ENCODE measurements around the gene PSMB7.

PSMB7 gene
- 38.3 to 76.4 (median 56.5) reads per million in 18 experiments for total RNA-seq

GRCh38 chr9:124415102-124415851 is at the start of gene PSMB7:
TSS of gene PSMB7 (minus strand) at chr9:124415442. CDS start at chr9:124415425, 17 bp downstream.
- peak; percentile 98 to 99 for DNase-seq

GRCh38 chr9:124462739-124463138 is 47.5 kb upstream of the PSMB7 start:
- DNase-seq, result no peak

GRCh38 chr9:124458441-124458840 is 43.2 kb upstream of the PSMB7 start:
- no peak for DNase-seq

DNA sequence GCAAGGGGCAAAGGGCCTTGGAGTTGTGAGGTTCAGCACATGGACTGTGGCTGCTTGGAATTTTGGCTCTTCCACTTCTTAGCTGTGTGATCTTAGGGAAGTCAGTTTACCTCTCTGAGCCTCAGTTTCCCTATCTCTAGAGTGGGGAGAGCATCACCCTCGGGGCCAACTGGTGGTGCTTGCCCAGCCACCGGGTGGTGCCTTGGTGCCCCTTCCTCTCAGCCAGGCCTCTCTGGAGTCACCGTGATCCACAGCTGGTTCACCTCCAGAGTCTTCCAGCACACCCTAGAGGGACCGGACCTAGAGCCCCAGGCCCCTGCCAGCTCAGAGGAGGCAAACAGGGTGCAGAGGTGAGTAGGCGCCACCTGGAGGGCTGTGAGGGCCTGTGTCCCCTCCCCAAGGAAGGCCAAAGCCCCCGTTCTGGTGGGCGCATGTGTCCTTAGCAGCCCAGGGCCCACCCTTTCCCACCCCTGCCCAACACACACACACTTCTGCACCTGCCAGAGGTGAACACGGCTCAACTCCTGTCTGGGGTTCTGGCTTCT is 42.7 kb upstream of the PSMB7 start:
- DNase-seq, result no peak

- no peak for DNase-seq
Observed at GRCh38 chr9:124457079-124457886, 42.0 kb upstream of the PSMB7 start.

DNA sequence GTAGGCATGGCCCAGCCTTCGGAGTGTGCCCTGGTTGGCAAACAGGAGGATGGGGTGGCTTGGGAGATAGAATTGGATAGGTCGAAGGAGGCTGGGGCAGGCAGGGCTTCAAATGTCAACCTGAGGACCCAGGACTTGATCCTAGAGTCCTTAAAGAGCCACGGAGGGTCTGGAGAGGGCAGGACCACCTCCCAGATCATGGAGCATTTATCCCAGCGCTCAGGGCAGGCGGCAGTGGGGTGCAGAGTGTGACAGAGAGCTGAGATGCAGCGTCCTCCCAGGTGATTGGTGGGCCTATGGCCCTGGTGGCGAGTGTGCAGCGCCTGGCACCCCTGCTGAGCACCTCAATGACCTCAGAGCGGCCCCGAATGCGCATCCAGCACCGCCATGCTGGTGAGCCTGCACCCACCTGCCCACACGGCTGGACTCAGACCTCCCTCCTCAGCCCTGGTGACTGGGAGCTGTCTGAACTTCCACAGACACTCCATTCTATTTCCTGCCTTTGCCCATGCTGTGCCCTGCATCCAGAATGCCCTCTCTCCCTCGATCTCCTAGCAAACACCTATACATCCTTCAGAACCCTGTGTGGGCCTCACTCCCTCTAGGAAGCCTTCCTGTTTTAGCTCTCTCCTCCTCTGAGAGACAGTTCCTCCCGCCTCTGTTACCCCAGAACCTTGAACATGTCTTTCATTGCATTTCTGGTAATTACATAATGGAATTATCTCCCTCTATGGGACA is 41.3 kb upstream of the PSMB7 start:
- DNase-seq, result no peak

DNA sequence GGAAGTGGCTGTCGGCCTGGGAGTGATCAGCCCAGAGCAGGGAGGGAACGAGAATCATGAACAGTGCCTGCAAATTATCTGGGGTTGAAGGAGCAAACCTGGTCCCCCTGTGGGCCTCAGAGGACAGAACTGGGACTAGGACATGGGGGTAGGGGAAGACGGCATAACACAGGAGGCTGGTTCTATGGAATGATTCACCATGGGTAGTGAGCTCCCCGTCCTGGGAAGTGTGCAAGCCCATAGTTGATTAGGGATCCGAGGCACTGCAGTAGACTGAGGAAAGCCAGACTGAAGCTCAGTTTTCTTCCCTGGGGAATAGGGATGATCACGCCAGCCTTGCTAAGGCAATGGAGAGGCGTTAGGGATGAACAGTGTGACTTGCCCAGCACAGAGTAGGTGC is 40.6 kb upstream of the PSMB7 start:
- no peak for DNase-seq

DNA sequence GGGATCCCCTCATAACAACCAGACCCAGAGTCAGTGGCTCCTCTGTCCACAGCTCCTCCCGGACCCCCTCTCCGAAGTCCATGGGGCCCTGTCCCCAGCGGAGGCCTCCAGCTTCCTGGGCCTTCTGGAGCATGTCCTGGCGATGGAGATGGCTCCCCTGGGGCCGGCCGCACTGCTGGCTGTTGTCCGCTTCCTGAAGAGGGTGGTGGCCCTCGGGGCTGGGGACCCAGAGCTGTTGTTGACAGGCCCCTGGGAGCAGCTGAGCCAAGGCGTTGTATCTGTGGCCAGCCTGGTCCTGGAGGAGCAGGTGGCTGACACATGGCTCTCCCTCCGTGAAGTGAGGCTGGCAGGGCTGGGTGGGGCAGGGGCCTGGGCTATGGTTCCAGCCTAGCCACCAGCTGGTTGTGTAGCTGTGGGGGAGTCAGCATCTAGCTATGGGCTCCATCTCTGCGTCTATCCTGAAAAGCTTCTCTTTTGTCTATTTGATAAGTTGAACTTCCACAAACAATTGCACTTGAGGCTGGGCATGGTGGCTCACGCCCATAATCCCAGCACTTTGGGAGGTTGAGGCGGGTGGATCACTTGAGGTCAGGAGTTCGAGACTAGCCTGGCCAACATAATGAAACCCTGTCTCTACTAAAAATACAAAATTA is 39.7 kb upstream of the PSMB7 start:
- no peak for DNase-seq

- no peak for DNase-seq
Observed at GRCh38 chr9:124454296-124454695, 39.1 kb upstream of the PSMB7 start.

DNA sequence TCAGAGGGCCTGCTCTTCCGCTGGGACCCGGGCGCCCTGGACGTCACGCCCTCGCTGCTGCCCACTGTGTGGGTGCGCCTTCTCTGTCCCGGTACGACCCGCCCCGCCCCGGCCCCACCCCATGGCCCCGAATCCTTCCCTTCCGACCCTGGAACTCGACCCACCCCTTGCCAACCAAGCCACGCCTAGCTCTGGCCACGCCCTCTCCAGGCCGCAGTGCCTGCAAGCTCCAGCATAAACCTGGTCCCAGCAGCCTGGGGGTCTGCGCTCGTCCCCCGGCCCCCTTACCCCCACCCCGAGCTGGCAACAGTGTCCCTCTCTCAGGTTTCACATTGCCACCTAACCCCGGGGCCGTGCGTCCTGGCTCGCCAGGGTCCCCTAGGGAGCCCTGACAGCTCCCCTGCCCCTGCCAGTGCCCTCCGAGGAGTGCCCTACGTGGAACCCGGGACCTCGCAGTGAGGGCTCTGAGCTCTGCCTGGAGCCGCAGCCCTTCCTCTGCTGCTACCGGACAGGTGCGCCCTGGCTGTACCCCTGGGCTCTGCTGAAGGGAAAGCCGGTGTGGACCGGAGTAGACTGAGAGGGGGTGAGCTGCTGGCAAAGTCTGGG is 38.4 kb upstream of the PSMB7 start:
- no peak for DNase-seq

DNA sequence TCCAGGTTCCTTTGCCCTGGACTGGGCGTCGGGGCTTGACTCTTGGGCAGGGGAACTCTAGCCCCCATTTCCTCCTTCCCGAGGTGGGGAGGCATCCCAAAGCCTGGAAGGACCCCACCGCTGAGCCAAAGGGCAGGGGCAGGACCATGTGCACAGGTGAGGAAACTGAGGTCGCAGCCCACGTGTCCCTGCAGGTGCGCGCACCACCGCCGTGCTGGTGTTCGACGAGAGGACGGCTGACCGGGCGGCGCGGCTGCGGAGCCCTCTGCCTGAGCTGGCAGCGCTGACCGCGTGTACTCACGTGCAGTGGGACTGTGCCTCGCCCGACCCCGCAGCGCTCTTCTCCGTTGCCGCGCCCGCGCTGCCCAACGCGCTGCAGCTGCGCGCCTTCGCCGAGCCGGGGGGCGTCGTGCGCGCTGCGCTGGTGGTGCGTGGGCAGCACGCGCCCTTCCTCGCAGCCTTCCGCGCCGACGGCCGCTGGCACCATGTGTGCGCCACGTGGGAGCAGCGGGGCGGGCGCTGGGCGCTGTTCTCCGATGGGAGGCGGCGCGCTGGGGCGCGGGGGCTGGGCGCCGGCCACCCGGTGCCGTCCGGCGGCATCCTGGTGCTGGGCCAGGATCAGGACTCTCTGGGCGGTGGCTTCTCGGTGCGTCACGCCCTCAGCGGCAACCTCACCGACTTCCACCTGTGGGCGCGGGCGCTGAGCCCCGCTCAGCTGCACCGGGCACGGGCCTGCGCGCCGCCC is 37.8 kb upstream of the PSMB7 start:
- no peak for DNase-seq

DNA sequence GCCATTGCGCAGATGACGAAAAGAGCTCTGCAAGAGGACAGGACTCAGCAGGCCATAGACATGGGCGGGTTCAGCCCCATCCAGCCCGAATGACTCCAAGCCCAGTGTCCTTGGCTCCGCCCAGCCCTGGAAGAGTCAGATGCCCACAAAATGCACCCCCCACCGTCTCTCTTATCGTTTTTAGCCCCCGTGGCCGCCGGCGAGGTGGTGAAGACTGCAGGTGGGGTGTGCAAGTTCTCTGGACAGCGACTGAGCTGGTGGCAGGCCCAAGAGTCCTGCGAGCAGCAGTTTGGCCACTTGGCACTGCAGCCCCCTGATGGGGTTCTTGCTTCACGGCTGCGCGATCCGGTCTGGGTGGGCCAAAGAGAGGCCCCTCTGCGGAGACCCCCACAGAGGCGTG is 37.1 kb upstream of the PSMB7 start:
- no peak for DNase-seq

- no peak for DNase-seq
Observed at GRCh38 chr9:124450931-124451661, 35.9 kb upstream of the PSMB7 start.

DNA sequence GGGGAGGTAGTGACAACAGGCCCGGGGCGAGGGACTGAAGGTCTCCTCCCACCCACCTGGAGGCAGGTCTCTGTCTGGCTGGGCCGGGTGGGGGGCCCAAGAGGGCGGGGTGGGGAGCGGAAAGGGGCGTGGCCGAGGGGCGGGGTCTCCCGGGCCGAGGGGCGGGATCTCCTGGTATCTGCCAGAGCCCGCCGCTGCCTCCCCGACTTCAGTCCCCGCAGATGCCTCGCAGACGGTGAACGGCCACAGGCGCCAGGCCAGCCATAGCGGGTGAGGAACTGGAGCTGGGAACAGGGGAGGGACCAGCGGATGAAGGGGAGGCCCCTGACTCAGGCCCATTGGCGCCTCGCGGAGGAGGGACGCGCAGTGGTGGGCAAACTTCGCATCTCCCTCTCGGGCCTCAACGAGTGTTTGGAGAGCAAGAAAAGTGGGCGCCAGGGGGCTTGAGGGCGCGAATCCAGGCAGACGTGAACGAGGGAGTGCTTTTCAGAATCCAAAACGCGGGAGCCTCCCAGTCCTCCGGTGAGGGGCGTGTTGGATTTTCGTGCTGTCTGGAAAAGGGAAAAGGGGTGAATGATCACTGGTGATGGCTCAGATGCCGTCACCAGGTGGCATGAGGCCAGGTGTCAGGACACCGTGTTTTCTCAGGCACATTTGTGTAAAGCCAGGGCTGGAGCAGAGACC is 35.1 kb upstream of the PSMB7 start, which contains the start of gene ADGRD2:
Gene ADGRD2, plus strand, starts transcription at position 211 of the 684 bp plus-strand sequence. CDS start 1,216 bp downstream, outside the sequence.
- no peak for DNase-seq

DNA sequence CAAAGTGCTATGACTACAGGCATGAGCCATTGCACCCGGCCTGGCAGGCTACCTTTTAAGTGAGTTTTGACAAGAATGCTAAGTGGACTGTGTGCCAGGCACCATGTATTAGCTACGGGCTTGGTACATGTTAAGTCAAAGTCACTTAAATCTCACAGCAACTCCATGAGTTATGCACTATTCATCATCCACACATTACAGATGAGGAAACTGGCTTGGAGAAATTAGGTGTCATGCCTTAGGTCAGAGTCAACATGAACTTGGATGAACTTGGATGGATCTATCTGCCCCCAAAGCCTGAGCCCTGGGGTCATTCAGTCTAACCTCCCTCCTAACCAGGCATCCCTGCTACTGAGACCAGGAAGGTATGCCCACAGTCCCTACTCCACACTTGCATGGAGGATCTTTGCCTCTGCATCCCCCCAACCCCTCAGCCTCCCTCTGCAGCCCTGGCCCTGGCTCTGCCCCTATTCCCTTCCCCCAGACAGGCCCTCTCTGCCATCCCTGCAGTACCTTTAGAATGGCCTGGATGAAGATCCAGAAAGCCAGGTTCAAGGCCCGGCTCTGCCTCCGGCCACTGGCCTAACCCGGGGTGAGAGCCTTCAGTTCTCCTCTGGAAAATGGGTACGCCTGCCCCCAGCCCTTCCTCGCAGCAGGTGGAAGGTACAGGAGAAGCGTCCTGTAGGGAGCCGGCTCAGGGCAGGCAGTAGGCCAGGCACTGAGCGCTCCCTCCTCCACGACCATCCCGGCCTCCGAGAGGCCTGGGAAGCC is 34.3 kb upstream of the PSMB7 start:
- no peak for DNase-seq

- DNase-seq, result no peak
Observed at GRCh38 chr9:124448019-124448418, 32.8 kb upstream of the PSMB7 start.

DNA sequence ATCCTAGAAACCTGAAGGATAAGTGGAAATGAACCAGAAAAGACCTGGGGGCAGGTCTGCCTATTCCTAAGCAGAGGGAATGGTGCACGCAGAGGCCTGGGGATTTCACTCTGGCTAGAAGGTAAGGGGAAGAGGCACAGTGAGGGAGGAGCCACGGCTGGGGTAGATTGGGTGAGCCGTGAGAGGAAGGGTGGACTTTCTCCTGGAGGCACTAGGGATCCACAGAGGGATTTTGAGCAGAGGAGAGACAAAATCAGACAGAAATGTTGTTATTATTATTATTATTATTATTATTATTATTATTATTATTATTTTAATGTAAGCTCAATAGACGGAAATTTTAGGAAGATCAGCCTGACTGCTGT is 32.0 kb upstream of the PSMB7 start:
- no peak for DNase-seq

DNA sequence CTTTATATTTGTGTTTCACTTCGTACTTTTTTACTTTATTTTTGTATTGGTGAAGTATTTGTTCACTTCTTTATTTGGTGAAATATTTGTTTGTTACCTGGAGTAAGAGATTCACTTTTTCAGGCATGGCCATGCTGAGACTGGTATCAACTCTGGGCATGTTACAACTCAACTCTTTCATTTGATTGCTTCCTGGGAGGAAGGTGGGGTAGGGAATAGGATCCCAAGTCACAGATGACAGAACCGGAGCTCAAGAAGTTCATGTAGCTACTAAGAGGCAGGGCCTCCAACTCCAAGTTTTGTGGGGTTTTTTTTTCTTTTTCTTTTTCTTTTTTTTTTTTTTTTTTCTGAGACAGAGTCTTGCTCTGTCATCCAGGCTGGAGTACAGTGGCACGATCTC is 28.9 kb upstream of the PSMB7 start:
- no peak for DNase-seq

DNA sequence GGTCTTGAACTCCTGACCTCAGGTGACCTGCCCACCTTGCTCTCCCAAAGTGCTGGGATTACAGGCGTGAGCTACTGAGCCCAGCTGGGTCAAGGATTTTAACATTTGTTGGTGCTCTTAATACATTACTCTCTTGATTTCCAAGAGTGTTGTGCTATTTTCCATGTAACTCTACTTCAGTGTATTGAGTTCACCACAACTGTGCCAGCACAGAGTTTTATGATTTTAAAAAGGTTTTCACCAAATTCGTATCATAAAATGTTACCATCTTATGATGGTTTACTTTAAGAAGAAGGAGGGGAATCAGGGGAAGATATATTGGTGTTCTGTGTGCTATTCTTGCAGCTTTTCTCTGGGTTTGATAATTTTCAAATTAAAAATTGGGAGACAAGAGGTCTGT is 28.4 kb upstream of the PSMB7 start:
- DNase-seq, result no peak

Measured in inflammatory macrophage (primary cell).